Brain microvascular endothelial cell (primary cell): Measurements from ENCODE around the gene MTX3.

Experiments used
- DNase-seq: peaks from one replicate; pipeline ENCODE4 v3.0.0-alpha.2; 2020
- H3K27ac ChIP-seq: fragments of 250-450 bp; sonication (Bioruptor Pico); 2 replicates; pipeline ENCODE4 v1.5.1; 2020; ENCODE audit warnings: mild to moderate bottlenecking, moderate library complexity
- H3K27me3 ChIP-seq: fragments of 250-450 bp; sonication (Bioruptor Pico); replicated peaks from 2 replicates; pipeline ENCODE4 v1.5.1; 2020; ENCODE audit warnings: mild to moderate bottlenecking
- H3K36me3 ChIP-seq: fragments of 250-450 bp; sonication (Bioruptor Pico); replicated peaks from 2 replicates; pipeline ENCODE4 v1.5.1; 2020; ENCODE audit warnings: mild to moderate bottlenecking
- H3K4me3 ChIP-seq: 2 replicates; pipeline ENCODE4 v1.5.1; 2011; ENCODE audit warnings: low read depth, mild to moderate bottlenecking, control low read depth, low read length, moderate library complexity
- in situ Hi-C: cut with HindIII; loops from 2 replicates; pipeline ENCODE4 v1.10.0; 2017; ENCODE audit warnings: low sequenced_read_pairs, low pct_ligation_motif_present
- TF ChIP-seq, protein P1 (sequence below): IDR thresholded peaks from 2 replicates; pipeline ENCODE4 v1.5.1; 2011; ENCODE audit warnings: low read depth, mild to moderate bottlenecking, moderate library complexity, low read length, control low read depth, inconsistent platforms; ENCODE audit errors: missing control alignments

MTX3 gene, protein sequence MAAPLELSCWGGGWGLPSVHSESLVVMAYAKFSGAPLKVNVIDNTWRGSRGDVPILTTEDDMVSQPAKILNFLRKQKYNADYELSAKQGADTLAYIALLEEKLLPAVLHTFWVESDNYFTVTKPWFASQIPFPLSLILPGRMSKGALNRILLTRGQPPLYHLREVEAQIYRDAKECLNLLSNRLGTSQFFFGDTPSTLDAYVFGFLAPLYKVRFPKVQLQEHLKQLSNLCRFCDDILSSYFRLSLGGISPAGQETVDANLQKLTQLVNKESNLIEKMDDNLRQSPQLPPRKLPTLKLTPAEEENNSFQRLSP

DNA sequence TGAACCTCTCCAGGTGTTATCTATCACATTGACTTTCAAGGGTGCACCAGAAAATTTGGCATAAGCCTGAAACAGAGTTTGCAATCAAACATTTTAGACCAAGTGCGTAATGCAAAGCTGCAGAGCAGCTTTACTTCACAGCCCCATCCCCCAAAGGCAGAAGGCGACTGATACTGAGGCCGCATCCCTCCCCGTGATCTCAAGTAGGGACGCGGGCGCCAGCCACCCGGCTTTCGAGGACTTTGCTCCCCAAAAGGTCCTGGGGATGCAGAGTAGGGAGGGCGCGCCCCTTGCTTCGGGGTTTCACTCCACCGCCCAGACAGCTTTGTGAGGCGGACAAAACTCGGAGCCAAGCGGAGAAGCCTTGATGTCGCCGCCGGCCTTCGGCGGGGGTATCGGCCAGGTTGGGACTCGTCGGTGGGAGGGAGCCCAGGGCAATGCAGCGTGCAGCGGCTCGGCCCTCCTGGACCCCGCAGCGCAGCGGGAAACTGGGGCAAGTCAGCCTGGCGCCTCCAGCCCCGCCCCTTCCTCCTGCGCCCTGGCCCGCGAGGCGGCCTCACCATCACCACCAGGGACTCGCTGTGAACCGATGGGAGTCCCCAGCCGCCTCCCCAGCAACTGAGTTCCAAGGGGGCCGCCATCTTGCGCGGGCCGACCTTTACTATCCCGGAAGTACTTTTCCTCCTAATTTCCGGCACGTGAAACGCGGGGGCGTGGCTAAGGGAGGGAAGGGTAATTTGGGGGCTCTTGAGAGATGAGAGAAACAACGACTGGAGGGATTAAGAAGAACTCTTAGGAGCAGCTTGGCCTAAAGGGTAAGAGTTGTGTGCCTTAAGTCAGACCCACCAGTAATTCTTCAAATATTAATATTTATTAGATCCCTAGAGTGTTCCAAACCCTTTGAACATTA, at the start of gene MTX3:
Gene MTX3, minus strand, starts transcription at position 665 of the 910 bp plus-strand sequence. Its CDS starts 24 bp downstream, at position 641.
- TF ChIP-seq, protein P1, sequence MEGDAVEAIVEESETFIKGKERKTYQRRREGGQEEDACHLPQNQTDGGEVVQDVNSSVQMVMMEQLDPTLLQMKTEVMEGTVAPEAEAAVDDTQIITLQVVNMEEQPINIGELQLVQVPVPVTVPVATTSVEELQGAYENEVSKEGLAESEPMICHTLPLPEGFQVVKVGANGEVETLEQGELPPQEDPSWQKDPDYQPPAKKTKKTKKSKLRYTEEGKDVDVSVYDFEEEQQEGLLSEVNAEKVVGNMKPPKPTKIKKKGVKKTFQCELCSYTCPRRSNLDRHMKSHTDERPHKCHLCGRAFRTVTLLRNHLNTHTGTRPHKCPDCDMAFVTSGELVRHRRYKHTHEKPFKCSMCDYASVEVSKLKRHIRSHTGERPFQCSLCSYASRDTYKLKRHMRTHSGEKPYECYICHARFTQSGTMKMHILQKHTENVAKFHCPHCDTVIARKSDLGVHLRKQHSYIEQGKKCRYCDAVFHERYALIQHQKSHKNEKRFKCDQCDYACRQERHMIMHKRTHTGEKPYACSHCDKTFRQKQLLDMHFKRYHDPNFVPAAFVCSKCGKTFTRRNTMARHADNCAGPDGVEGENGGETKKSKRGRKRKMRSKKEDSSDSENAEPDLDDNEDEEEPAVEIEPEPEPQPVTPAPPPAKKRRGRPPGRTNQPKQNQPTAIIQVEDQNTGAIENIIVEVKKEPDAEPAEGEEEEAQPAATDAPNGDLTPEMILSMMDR: no peak
- no peaks in the 10 kb centered on the region for H3K27me3 ChIP-seq
- DNase-seq: peak; percentile 77
- H3K27ac ChIP-seq: peak within 1 kb of the TSS; percentile 63
- H3K36me3 ChIP-seq: no peaks in the 10 kb centered on the region
- in situ Hi-C loops: no loop called here
- peak within 1 kb of the TSS; percentile 87 for H3K4me3 ChIP-seq

DNA sequence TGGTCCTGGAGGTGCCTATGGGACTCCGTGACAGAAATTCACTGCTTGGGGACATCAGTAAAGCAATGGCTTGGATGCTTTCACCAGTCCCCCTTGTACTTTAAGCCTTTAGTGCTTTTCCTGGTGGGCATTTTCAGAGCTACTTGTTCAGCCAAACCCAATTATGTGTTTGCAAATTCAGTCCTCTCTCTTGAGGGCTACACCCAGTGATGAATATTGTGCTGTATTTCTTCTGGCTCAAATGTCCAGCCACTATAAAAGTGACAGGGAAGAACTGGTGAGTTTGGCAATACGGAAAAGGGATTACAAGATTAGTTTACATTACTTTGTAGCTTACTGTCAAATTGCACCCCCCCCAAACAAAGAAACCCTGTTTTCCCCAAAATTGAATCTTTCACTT, 48.6 kb upstream of the MTX3 start:
- Histone ChIP-seq H3K36me3 (no peaks in the 10 kb centered on the region), H3K4me3 (no peak overlapping the region), H3K27ac (no peak overlapping the region), H3K27me3 (peaks cover 29% of the 10 kb centered on the region)
- in situ Hi-C loops: no loop called here
- DNase-seq: no peak
- TF ChIP-seq, protein P1: no peak

DNA sequence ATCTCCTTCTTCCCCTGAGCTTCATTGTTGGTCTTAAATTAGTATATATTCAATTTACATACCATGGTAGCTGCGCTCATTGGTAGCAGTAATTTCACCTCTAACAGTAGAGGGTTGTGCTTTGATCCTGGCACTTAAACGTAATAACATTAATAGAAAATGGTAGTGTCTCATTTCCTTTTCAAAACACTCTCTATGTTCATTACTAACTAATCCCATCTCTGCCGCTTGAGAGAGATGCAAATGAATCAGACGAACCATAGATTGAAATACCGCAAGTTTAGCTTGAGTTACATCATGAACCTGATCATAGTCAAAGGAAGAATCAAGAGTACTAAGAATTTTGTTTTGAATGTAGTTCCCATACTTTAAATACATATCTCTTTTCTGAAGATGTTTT, 46.3 kb upstream of the MTX3 start:
- peaks cover 42% of the 10 kb centered on the region for H3K27me3 ChIP-seq
- DNase-seq: no peak
- TF ChIP-seq, protein P1: no peak

DNA sequence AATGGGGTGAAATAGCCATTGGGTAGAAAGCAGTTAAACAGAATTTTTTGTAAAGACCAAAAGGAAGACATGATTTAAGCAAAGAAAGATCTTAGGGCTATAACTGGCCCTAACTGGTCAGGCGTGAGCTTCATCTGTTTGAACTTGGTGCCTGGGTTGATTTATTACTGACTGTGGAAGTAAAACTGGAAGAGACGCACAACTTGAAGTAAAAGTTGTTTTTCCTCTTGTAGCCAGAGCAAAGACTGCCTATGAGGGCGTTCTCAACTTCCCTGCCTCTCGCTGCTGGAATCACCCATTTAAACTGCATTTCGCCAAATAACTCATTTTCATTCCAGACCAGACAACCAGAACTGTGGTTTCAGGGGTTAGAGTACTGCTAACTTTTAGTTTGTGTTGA, 45.6 kb upstream of the MTX3 start:
- Histone ChIP-seq H3K27me3 (peaks cover 39% of the 10 kb centered on the region), H3K4me3 (no peak overlapping the region), H3K27ac (no peak overlapping the region), H3K36me3 (no peaks in the 10 kb centered on the region)
- DNase-seq: no peak
- TF ChIP-seq, protein P1: no peak
- in situ Hi-C loops: no loop called here

More for the DNA sequence above, 46.3 kb upstream of the MTX3 start:
- no peak overlapping the region for H3K27ac ChIP-seq
- in situ Hi-C loops: no loop called here
- no peak overlapping the region for H3K4me3 ChIP-seq
- H3K36me3 ChIP-seq: no peaks in the 10 kb centered on the region

DNA sequence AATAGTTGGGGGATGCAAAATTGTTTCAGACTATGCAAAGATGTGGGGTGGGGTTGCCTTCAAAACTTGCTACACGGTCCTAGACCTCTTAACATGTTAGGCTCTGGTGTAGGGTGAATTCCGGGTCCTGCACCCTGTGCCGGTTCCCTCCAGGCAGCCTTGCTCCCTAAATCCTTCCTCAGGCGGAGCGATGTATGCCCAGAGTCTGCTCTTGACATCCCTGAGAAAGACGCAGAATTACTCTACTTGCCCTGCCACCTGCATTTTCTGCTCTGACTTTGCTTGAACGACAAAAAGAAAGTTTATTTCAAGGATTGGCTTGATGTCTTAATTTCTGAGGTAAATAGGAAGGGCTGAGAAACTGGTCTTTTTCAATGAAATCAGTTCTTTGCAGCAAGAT, 44.8 kb upstream of the MTX3 start:
- TF ChIP-seq, protein P1: no peak
- no peak overlapping the region for H3K27ac ChIP-seq
- in situ Hi-C loops: no loop called here
- no peak overlapping the region for H3K4me3 ChIP-seq
- peaks cover 39% of the 10 kb centered on the region for H3K27me3 ChIP-seq
- DNase-seq: no peak
- H3K36me3 ChIP-seq: no peaks in the 10 kb centered on the region
